Measurements from ENCODE around the gene ATP11A. TPM values are rescaled to one million over a fixed set of nuclear protein-coding genes. Genes with fewer than 3 reads are reported as not detected.
"Not testable (repeated sequence)": the region's sequence is repeated elsewhere in the genome, so short reads cannot be mapped to it uniquely, and the experiment has no call there.

Gene ATP11A
- polyA plus RNA-seq, 4 donors, result 3.2 to 79.6 (median 9.5) TPM

DNA sequence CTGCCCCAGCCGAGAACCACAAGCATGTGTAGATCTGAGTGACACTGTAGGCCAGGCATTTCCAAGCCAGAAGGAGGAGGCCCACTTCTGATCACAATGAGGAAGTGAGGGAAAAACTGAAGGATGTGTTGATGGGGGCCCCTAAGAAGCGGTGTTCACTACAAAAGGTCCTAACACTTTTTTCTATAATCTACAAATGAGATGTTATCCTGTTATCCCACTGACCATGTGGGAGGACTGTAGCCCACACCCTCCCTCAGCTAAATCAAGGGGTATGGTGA lies 180.2 kb downstream of the ATP11A start:
- FAIRE-seq (no peak), DNase-seq (no peak)
- Histone ChIP-seq H3K27ac (ENCODE audit: low read depth in 1 of 3, low read length in 2 of 3) (no peak overlapping the region), H3K4me1 (ENCODE audit: control insufficient read depth in 3 of 3, insufficient read depth in 2 of 3, low read depth in 1 of 3, low read length in 2 of 3) (peaks cover 0 to 5% (median 0%) of the 10 kb centered on the region in 3 donors), H3K36me3 (ENCODE audit: control insufficient read depth in 3 of 3, insufficient read depth in 2 of 3, low read depth in 1 of 3, low read length in 3 of 3) (peaks cover 0 to 83% (median 4%) of the 10 kb centered on the region in 3 donors), H3K9me3 (ENCODE audit: control insufficient read depth in 2 of 2, insufficient read depth in 1 of 2, low read depth in 1 of 2, low read length in 1 of 2) (peaks cover 0 to 7% of the 10 kb centered on the region in 2 donors), H3K4me3 (ENCODE audit: low read depth in 1 of 3, low read length in 3 of 3) (no peak overlapping the region), H3K27me3 (ENCODE audit: control insufficient read depth in 3 of 3, insufficient read depth in 3 of 3, low read length in 3 of 3) (no peaks in the 10 kb centered on the region)
- 88 to 98% (median 89%) methylated on average over 2 of the region's 2 CpGs for WGBS, 3 donors

GRCh38 chr13:112870737-112871287 lies 181.0 kb downstream of the ATP11A start:
- Histone ChIP-seq H3K4me3 (ENCODE audit: low read depth in 1 of 3, low read length in 3 of 3) (no peak overlapping the region), H3K36me3 (ENCODE audit: control insufficient read depth in 3 of 3, insufficient read depth in 2 of 3, low read depth in 1 of 3, low read length in 3 of 3) (peaks cover 0 to 84% (median 7%) of the 10 kb centered on the region in 3 donors), H3K27ac (ENCODE audit: low read depth in 1 of 3, low read length in 2 of 3) (no peak overlapping the region), H3K27me3 (ENCODE audit: control insufficient read depth in 3 of 3, insufficient read depth in 3 of 3, low read length in 3 of 3) (no peaks in the 10 kb centered on the region), H3K9me3 (ENCODE audit: control insufficient read depth in 2 of 2, insufficient read depth in 1 of 2, low read depth in 1 of 2, low read length in 1 of 2) (peaks cover 0 to 7% of the 10 kb centered on the region in 2 donors), H3K4me1 (ENCODE audit: control insufficient read depth in 3 of 3, insufficient read depth in 2 of 3, low read depth in 1 of 3, low read length in 2 of 3) (peaks cover 0 to 5% (median 0%) of the 10 kb centered on the region in 3 donors)
- DNase-seq (no peak), FAIRE-seq (no peak)
- 90 to 92% (median 92%) methylated on average over 27 to 28 of the region's 28 CpGs for WGBS, 3 donors

GRCh38 chr13:112871742-112872141 lies 181.9 kb downstream of the ATP11A start:
- Histone ChIP-seq H3K27me3 (ENCODE audit: control insufficient read depth in 3 of 3, insufficient read depth in 3 of 3, low read length in 3 of 3) (no peaks in the 10 kb centered on the region), H3K36me3 (ENCODE audit: control insufficient read depth in 3 of 3, insufficient read depth in 2 of 3, low read depth in 1 of 3, low read length in 3 of 3) (peaks cover 0 to 87% (median 7%) of the 10 kb centered on the region in 3 donors), H3K4me1 (ENCODE audit: control insufficient read depth in 3 of 3, insufficient read depth in 2 of 3, low read depth in 1 of 3, low read length in 2 of 3) (peaks cover 0 to 5% (median 0%) of the 10 kb centered on the region in 3 donors), H3K27ac (ENCODE audit: low read depth in 1 of 3, low read length in 2 of 3) (no peak overlapping the region), H3K9me3 (ENCODE audit: control insufficient read depth in 2 of 2, insufficient read depth in 1 of 2, low read depth in 1 of 2, low read length in 1 of 2) (peaks cover 0 to 7% of the 10 kb centered on the region in 2 donors), H3K4me3 (ENCODE audit: low read depth in 1 of 3, low read length in 3 of 3) (no peak overlapping the region)
- DNase-seq (no peak), FAIRE-seq (no peak)
- WGBS, 3 donors, result 92 to 96% (median 96%) methylated on average over 12 of the region's 12 CpGs

GRCh38 chr13:112872657-112873631 lies 183.1 kb downstream of the ATP11A start:
- H3K4me3 ChIP-seq (ENCODE audit: low read depth in 1 of 3, low read length in 3 of 3); DNase-seq; H3K4me1 ChIP-seq (ENCODE audit: control insufficient read depth in 3 of 3, insufficient read depth in 2 of 3, low read depth in 1 of 3, low read length in 2 of 3); H3K27me3 ChIP-seq (ENCODE audit: control insufficient read depth in 3 of 3, insufficient read depth in 3 of 3, low read length in 3 of 3); H3K9me3 ChIP-seq (ENCODE audit: control insufficient read depth in 2 of 2, insufficient read depth in 1 of 2, low read depth in 1 of 2, low read length in 1 of 2): not testable (repeated sequence)
- peaks cover 0 to 89% (median 7%) of the 10 kb centered on the region in 3 donors for H3K36me3 ChIP-seq (ENCODE audit: control insufficient read depth in 3 of 3, insufficient read depth in 2 of 3, low read depth in 1 of 3, low read length in 3 of 3)
- H3K27ac ChIP-seq (ENCODE audit: low read depth in 1 of 3, low read length in 2 of 3), result peak overlapping the region in 1 of 3 donors; percentile 69
- 31 to 49% (median 38%) methylated on average over 25 of the region's 25 CpGs for WGBS, 3 donors
- FAIRE-seq, result peak; percentile 91

DNA sequence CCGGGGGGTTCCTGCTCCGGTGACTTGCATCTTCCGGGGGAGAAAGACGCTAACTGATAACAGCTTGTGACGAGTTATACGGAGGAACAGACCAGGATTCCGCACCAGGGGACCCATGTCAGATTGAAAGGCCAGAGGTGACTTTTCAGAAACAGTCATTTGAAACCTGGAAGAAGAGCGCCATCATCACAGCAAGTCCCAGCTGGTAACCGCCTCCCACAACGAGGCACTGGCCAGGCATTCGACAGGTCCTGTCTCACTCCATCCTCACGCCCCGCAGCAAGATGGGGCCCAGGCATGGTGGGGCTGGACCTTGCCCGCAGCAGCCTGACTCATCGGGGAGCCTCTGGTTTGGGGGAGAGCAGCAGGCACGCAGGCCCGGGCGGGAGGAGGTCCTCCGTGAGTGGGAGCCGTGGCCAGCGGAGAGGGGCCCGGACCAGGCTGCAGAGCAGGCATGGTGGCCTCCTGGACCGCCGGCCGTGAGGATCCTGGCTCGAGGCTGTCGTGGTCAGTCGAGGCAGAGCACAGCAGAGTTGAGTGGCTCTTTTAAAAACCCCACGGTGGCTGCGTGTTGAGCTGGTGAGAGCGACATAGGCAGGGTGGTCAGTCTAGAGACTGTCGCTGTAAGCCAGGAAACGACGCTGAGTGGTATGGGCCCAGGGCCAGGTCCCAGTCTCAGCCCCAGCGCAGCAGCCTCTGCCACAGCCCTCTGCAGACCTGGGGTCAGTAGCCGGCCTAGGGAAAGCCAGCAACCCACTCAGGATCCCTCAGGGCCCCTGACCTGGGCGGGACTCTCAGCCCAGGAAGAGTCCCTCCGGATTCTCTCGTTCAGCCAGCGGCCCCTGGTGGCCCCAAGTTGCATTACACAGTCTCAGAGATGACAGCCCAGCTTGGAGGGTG lies 184.3 kb downstream of the ATP11A start:
- no peaks in the 10 kb centered on the region for H3K27me3 ChIP-seq (ENCODE audit: control insufficient read depth in 3 of 3, insufficient read depth in 3 of 3, low read length in 3 of 3)
- FAIRE-seq (no peak), DNase-seq (peak; percentile 74 to 79)
- peaks cover 0 to 89% (median 11%) of the 10 kb centered on the region in 3 donors for H3K36me3 ChIP-seq (ENCODE audit: control insufficient read depth in 3 of 3, insufficient read depth in 2 of 3, low read depth in 1 of 3, low read length in 3 of 3)
- peak overlapping the region in 1 of 3 donors; percentile 69 for H3K27ac ChIP-seq (ENCODE audit: low read depth in 1 of 3, low read length in 2 of 3)
- WGBS, 3 donors, result 61 to 69% (median 65%) methylated on average over 39 to 40 of the region's 40 CpGs
- H3K4me3 ChIP-seq (ENCODE audit: low read depth in 1 of 3, low read length in 3 of 3), result no peak overlapping the region
- H3K4me1 ChIP-seq (ENCODE audit: control insufficient read depth in 3 of 3, insufficient read depth in 2 of 3, low read depth in 1 of 3, low read length in 2 of 3), result peaks cover 0 to 5% (median 0%) of the 10 kb centered on the region in 3 donors
- peaks cover 0 to 7% of the 10 kb centered on the region in 2 donors for H3K9me3 ChIP-seq (ENCODE audit: control insufficient read depth in 2 of 2, insufficient read depth in 1 of 2, low read depth in 1 of 2, low read length in 1 of 2)

GRCh38 chr13:112874751-112875300 lies 185.0 kb downstream of the ATP11A start:
- H3K27ac ChIP-seq (ENCODE audit: low read depth in 1 of 3, low read length in 2 of 3), result no peak overlapping the region
- peaks cover 0 to 5% (median 0%) of the 10 kb centered on the region in 3 donors for H3K4me1 ChIP-seq (ENCODE audit: control insufficient read depth in 3 of 3, insufficient read depth in 2 of 3, low read depth in 1 of 3, low read length in 2 of 3)
- H3K4me3 ChIP-seq (ENCODE audit: low read depth in 1 of 3, low read length in 3 of 3), result no peak overlapping the region
- FAIRE-seq, result no peak
- peaks cover 0 to 7% of the 10 kb centered on the region in 2 donors for H3K9me3 ChIP-seq (ENCODE audit: control insufficient read depth in 2 of 2, insufficient read depth in 1 of 2, low read depth in 1 of 2, low read length in 1 of 2)
- H3K27me3 ChIP-seq (ENCODE audit: control insufficient read depth in 3 of 3, insufficient read depth in 3 of 3, low read length in 3 of 3), result no peaks in the 10 kb centered on the region
- no peak for DNase-seq
- H3K36me3 ChIP-seq (ENCODE audit: control insufficient read depth in 3 of 3, insufficient read depth in 2 of 3, low read depth in 1 of 3, low read length in 3 of 3), result peaks cover 0 to 88% (median 11%) of the 10 kb centered on the region in 3 donors
- WGBS, 3 donors, result 80 to 81% (median 81%) methylated on average over 19 of the region's 19 CpGs

GRCh38 chr13:112875627-112876026 lies 185.8 kb downstream of the ATP11A start:
- WGBS, 3 donors, result 92 to 95% (median 95%) methylated on average over 15 of the region's 15 CpGs
- no peak for FAIRE-seq
- Histone ChIP-seq H3K27me3 (ENCODE audit: control insufficient read depth in 3 of 3, insufficient read depth in 3 of 3, low read length in 3 of 3) (no peaks in the 10 kb centered on the region), H3K4me1 (ENCODE audit: control insufficient read depth in 3 of 3, insufficient read depth in 2 of 3, low read depth in 1 of 3, low read length in 2 of 3) (peaks cover 0 to 5% (median 0%) of the 10 kb centered on the region in 3 donors), H3K27ac (ENCODE audit: low read depth in 1 of 3, low read length in 2 of 3) (no peak overlapping the region), H3K4me3 (ENCODE audit: low read depth in 1 of 3, low read length in 3 of 3) (no peak overlapping the region), H3K36me3 (ENCODE audit: control insufficient read depth in 3 of 3, insufficient read depth in 2 of 3, low read depth in 1 of 3, low read length in 3 of 3) (peaks cover 0 to 93% (median 13%) of the 10 kb centered on the region in 3 donors), H3K9me3 (ENCODE audit: control insufficient read depth in 2 of 2, insufficient read depth in 1 of 2, low read depth in 1 of 2, low read length in 1 of 2) (peaks cover 0 to 7% of the 10 kb centered on the region in 2 donors)
- no peak for DNase-seq

Data from small intestine (tissue), 7 donors.